Activated naive CD8-positive, alpha-beta T cell treated with anti-CD3 and anti-CD28 coated beads, Interleukin-2, amount 50 U/mL, for 16 hours (primary cell): Measurements from ENCODE around the gene ABCB8.

Experiments
- DNase-seq: peaks from one replicate; pipeline ENCODE4 v3.0.0-alpha.2; 2020; ENCODE audit warnings: low read depth, low spot score

The ABCB8 gene

GRCh38 chr7:151071032-151071866 is 43.0 kb downstream of the ABCB8 start:
- no peak for DNase-seq

- DNase-seq, result no peak
These were observed 45.7 kb downstream of the ABCB8 start for GRCh38 chr7:151073990-151074389.

GRCh38 chr7:151074817-151075661 is 46.8 kb downstream of the ABCB8 start:
- DNase-seq, result no peak

- no peak for DNase-seq
These were observed 47.4 kb downstream of the ABCB8 start for GRCh38 chr7:151075662-151075971.

- DNase-seq, result no peak
These were observed 47.8 kb downstream of the ABCB8 start for GRCh38 chr7:151075978-151076426.

- no peak for DNase-seq
These were observed 48.8 kb downstream of the ABCB8 start for GRCh38 chr7:151076863-151077704.

- no peak for DNase-seq
These were observed 49.5 kb downstream of the ABCB8 start for GRCh38 chr7:151077705-151078232.

GRCh38 chr7:151078233-151079040 is 50.2 kb downstream of the ABCB8 start:
- DNase-seq, result no peak

- no peak for DNase-seq
These were observed 51.1 kb downstream of the ABCB8 start for GRCh38 chr7:151079199-151079910.

GRCh38 chr7:151080067-151080521 is 51.8 kb downstream of the ABCB8 start:
- DNase-seq, result no peak

- DNase-seq, result peak; percentile 75
These were observed 52.4 kb downstream of the ABCB8 start, which contains the start of gene FASTK for GRCh38 chr7:151080522-151081169. Gene FASTK (minus strand): TSS chr7:151080809. CDS start chr7:151080766, 43 bp downstream.

- DNase-seq, result no peak
These were observed 53.2 kb downstream of the ABCB8 start for GRCh38 chr7:151081170-151082101.

GRCh38 chr7:151082141-151083070 is 54.2 kb downstream of the ABCB8 start:
- no peak for DNase-seq

GRCh38 chr7:151083071-151083823 is 55.0 kb downstream of the ABCB8 start, which contains the start of gene TMUB1:
Gene TMUB1 (minus strand): TSS chr7:151083493. CDS start chr7:151082563, 930 bp downstream.
- DNase-seq, result peak; percentile 64

GRCh38 chr7:151083824-151084160 is 55.5 kb downstream of the ABCB8 start:
- no peak for DNase-seq

GRCh38 chr7:151085329-151085690 is 57.1 kb downstream of the ABCB8 start:
- DNase-seq, result no peak
